T-helper 1 cell treated with Interleukin-12 subunit alpha and Interleukin-12 subunit beta and Interleukin-4 antibody, amounts not matched to agents 30 μg/mL and 1 μg/mL, for 36 hours (primary cell): Measurements from ENCODE around the gene LPCAT3.
"Not testable (repeated sequence)": the region's sequence is repeated elsewhere in the genome, so short reads cannot be mapped to it uniquely, and the experiment has no call there.

Experiments used
- H3K27ac Mint-ChIP-seq: one replicate; pipeline ENCODE4 v1.8.0; 2021; ENCODE audit warnings: mild to moderate bottlenecking, mixed read lengths
- H3K27me3 Mint-ChIP-seq: one replicate; pipeline ENCODE4 v1.8.0; 2021; ENCODE audit warnings: low read depth, mixed read lengths
- H3K36me3 Mint-ChIP-seq: one replicate; pipeline ENCODE4 v1.8.0; 2021; ENCODE audit warnings: low read depth, mixed read lengths
- H3K4me1 Mint-ChIP-seq: one replicate; pipeline ENCODE4 v1.8.0; 2021; ENCODE audit warnings: low read depth, mixed read lengths
- H3K4me3 Mint-ChIP-seq: one replicate; pipeline ENCODE4 v1.8.0; 2021; ENCODE audit warnings: mild to moderate bottlenecking, moderate library complexity, mixed read lengths
- H3K9me3 Mint-ChIP-seq: one replicate; pipeline ENCODE4 v1.8.0; 2021; ENCODE audit warnings: mixed read lengths

LPCAT3 gene

DNA sequence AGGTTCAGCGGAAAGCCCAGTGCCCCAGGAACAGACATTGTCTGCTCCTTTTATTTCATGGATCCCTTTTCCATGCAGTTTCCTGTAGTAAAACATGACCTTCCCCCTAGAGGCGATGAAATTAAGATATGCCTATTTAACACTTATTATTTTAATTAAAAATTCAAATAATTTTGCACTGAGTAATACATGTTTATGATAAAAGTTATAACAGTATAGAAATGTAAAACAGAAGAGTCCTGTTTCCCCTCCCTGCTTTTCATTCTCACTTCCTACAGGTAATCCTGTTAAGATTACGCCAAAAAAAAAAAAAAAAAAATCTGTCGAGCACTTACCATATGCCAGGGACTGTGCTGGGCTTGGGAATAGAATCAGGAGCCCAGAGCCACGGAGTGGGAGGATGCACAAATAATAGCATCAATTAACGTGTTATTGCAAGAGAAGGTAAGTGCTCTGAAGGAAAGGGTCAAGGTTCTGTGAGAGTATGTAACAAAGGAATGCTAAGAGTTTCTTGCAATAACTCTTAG lies 830 bp upstream of the LPCAT3 start:
- peaks cover 3% of the 10 kb centered on the region for H3K27me3 Mint-ChIP-seq
- H3K4me1 Mint-ChIP-seq: peaks cover 22% of the 10 kb centered on the region
- H3K36me3 Mint-ChIP-seq: peaks cover 4% of the 10 kb centered on the region
- peak overlapping the region; percentile 53 for H3K27ac Mint-ChIP-seq
- H3K9me3 Mint-ChIP-seq: no peaks in the 10 kb centered on the region
- peak overlapping the region; percentile 95 for H3K4me3 Mint-ChIP-seq

DNA sequence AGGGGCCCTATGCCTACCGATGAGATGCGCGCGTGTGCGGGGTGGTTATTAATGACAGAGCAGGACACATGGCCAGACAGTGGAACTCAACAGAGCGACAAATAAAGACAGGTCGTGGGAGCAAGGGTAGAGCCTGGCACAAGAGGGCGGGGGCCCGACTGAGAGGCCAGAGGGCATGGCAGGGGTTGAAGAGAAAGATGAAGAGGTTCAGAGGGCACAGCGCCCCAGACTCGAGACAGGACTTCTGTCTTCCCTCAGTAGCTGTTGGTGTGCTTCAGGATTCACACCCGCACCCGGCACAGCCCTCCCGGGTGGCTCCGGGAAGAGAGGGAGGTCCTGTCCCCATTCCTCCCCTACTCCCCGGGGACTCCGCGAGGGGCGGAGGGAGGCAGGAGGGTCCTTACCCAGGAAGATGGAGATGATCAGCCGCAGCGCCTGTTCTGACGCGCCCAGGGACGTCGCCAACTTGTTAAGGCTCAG lies 366 bp downstream of the LPCAT3 start:
- H3K27me3 Mint-ChIP-seq: no peaks in the 10 kb centered on the region
- H3K9me3 Mint-ChIP-seq: no peaks in the 10 kb centered on the region
- H3K4me1 Mint-ChIP-seq: peaks cover 22% of the 10 kb centered on the region
- H3K4me3 Mint-ChIP-seq: peak overlapping the region; percentile 95
- peaks cover 6% of the 10 kb centered on the region for H3K36me3 Mint-ChIP-seq
- peak overlapping the region; percentile 92 for H3K27ac Mint-ChIP-seq

DNA sequence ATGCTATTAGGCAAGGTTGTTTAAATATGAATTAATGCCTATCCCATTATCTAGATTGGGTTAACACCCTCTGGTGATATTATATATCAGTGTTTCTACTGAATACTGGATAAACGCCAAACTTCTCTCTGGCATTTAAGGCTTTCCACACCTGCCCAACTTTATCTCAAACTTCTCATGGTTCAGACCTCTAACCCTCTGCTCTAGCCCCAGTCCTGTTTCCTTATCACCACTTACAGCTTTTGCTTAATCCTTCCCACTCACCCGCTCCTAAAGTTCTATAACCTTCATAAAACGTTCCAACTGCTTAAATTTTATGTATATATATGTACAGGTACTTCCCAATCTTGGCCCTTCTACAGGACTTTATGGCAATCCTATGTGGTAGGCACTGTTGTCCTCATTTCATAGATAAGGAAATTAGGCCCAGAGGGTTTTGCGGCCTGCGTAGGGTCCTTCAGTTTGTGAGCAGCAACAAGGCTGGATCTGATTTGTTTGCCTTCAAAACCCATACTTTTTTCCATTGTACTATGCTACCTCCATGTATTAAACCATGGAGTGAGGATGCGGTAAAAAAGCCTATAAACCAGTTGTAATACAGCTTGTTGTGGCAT lies 1.2 kb downstream of the LPCAT3 start:
- peak overlapping the region; percentile 95 for H3K4me3 Mint-ChIP-seq
- H3K27ac Mint-ChIP-seq: peak overlapping the region; percentile 92
- peaks cover 22% of the 10 kb centered on the region for H3K4me1 Mint-ChIP-seq
- H3K9me3 Mint-ChIP-seq: no peaks in the 10 kb centered on the region
- no peaks in the 10 kb centered on the region for H3K27me3 Mint-ChIP-seq
- H3K36me3 Mint-ChIP-seq: peaks cover 10% of the 10 kb centered on the region

DNA sequence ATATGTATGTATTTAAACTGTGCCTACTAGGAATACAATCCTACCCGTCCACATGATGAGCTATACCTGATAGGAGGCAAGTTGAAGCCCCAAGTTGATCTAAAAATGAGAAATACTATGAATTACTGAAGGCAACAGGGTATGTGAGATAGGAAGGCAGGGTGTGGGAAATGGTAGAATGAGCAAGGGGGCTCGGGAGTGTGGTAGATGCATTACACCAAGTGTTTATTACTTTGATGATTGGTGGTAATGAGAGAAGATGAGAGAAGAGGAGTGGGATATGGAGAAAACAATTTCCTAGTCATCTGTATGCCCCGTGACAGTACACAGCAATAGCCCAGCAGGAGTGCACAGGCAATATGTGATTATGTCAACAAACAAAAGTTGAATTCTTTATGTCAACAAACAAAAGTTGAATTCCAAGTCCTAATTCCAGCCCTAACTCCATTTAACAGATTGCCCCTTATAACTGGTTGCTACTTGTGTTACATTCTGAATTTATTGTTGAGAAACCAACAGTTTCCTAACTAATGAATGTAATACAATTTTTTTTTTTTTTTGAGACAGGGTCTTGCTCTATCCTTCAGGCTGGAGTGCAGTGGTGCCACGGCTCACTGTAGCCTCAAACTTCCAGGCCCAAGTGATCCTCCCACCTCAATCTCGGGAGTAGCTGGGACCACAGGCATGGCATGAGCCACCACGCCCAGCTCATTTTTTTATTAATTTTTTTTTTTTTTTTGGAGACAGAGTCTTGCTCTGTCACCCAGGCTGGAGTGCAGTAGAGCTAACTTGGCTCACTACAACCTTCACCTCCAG lies 2.5 kb downstream of the LPCAT3 start:
- Mint-ChIP-seq H3K4me3 (no peak overlapping the region), H3K27me3 (no peaks in the 10 kb centered on the region), H3K27ac (no peak overlapping the region), H3K4me1 (peaks cover 22% of the 10 kb centered on the region), H3K36me3 (peaks cover 10% of the 10 kb centered on the region), H3K9me3 (no peaks in the 10 kb centered on the region)

DNA sequence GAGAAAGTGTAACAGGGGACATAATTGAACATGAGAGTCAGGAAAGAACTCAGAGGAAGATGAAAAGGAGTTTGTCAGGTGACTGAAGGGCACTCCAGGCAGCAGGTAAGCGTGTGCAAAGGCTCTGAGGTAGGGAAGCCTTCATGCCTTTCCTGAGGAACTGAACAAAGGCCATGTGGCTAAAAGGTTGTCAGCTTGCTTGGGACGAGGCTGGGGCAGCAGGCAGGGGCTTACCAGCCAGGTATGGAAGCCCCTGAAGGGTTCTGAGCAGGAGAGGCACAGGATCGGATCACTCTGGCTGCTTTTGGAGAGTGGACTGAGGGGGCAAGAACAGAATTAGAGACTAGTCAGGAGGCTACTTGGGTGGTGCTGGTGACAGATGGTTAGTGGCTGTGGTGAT lies 5.2 kb downstream of the LPCAT3 start:
- Mint-ChIP-seq H3K27me3 (no peaks in the 10 kb centered on the region), H3K4me1 (peaks cover 26% of the 10 kb centered on the region), H3K36me3 (peaks cover 14% of the 10 kb centered on the region), H3K4me3 (no peak overlapping the region), H3K9me3 (no peaks in the 10 kb centered on the region), H3K27ac (no peak overlapping the region)

DNA sequence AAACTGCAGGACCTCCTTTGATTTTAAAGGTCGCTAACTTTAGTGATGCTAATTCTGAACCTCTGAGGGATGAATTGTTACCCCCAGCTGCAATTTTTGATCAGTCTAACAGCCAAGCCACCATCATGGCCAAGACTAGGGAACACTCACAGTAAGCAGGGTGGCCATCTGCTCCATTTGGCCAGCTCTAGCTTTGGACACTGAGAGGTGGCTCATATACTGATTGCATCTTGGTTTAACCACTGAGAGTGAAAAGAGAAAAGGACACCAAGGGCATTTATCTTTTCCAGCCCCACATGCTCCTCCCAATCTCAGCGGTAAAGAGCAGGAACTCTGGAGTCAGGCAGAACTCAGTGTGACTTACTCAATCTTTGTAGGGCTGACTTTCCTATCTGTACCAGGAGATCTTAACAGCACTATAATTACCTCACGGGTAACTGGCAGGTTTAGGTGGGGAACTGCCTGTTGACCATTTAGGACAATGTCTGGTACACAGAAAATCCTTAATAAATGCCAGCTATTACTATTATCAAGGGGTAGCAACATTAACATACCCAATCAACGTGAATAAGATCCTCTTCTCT lies 6.2 kb downstream of the LPCAT3 start:
- H3K27ac Mint-ChIP-seq: no peak overlapping the region
- H3K36me3 Mint-ChIP-seq: peaks cover 14% of the 10 kb centered on the region
- no peak overlapping the region for H3K4me3 Mint-ChIP-seq
- no peaks in the 10 kb centered on the region for H3K9me3 Mint-ChIP-seq
- H3K4me1 Mint-ChIP-seq: peaks cover 23% of the 10 kb centered on the region
- H3K27me3 Mint-ChIP-seq: no peaks in the 10 kb centered on the region

DNA sequence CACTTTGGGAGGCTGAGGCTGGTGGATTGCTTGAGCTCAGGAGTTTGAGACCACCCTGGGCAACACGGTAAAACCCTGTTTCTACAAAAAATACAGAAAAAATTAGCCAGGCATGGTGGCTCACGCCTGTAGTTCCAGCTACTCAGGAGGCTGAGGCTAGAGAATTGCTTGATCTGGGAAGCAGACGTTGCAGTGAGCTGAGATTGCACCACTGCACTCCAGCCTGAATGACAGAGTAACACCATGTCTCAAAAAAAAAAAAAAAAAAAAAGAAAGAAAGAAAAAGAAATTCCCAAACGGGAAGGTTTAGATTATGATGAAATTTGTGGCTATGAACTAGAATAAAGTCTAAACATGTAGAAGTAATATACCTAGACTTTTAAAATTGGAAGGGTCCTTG lies 6.9 kb downstream of the LPCAT3 start:
- H3K9me3 Mint-ChIP-seq, H3K4me3 Mint-ChIP-seq, H3K27ac Mint-ChIP-seq, H3K27me3 Mint-ChIP-seq: not testable (repeated sequence)
- Mint-ChIP-seq H3K4me1 (peaks cover 17% of the 10 kb centered on the region), H3K36me3 (peaks cover 19% of the 10 kb centered on the region)

DNA sequence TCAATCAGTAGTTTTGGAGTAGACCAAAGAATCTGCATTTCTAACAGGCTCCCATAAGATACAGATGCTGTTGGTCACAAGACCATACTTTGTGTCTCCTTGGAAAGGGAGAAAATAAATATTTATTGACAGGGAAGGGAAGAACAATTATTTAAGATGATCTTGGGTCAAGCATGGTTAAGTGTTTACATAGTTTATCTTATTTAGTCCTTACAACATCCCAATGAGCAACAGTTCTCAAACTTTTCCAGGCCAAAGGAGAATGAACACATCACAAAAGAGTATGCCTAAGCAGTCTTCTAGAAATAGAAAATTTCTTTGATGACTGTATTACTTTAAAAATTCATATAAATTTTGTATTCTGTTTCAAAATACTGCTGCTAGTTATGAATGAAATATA lies 8.8 kb downstream of the LPCAT3 start:
- peaks cover 27% of the 10 kb centered on the region for H3K36me3 Mint-ChIP-seq
- no peaks in the 10 kb centered on the region for H3K27me3 Mint-ChIP-seq
- H3K4me3 Mint-ChIP-seq: no peak overlapping the region
- H3K4me1 Mint-ChIP-seq: peaks cover 13% of the 10 kb centered on the region
- no peaks in the 10 kb centered on the region for H3K9me3 Mint-ChIP-seq
- H3K27ac Mint-ChIP-seq: no peak overlapping the region

DNA sequence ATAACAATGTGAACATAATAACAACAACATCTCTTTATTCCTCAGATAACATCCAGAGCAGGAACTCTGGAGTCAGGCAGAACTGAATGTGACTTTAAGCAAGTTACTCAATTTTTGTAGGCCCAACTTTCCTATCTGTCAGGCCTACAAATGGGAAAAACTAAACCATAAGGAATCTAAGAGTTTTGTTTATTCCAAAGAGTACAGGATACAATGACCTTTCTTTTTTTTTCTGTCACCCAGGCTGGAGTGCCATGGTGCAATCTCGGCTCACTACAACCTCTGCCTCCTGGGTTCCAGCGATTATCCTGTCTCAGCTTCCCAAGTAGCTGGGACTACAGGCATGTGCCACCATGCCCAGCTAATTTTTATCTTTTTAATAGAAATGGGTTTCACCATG lies 9.4 kb downstream of the LPCAT3 start:
- Mint-ChIP-seq H3K4me1 (peaks cover 13% of the 10 kb centered on the region), H3K4me3 (no peak overlapping the region), H3K27me3 (no peaks in the 10 kb centered on the region), H3K27ac (no peak overlapping the region), H3K9me3 (no peaks in the 10 kb centered on the region), H3K36me3 (peaks cover 23% of the 10 kb centered on the region)

DNA sequence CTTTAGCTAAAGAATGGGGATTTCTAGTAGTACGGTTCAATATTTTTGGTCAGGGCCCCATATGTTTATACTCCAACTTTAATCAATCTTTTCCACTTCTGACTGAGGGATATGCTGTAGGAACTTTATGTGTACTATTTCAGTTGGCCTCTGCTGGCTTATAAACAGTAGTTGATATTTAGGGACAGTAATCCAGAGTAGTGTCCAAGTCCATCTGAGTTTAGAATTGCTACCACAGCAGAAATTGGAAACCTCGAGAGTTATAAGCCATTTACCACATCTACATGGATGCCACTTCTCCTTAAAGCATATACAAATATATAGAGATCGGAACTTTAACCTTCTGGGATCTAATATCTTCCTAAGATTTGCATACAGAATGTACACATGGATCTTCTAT lies 11.6 kb downstream of the LPCAT3 start:
- Mint-ChIP-seq H3K27me3 (no peaks in the 10 kb centered on the region), H3K9me3 (no peaks in the 10 kb centered on the region), H3K4me1 (peaks cover 15% of the 10 kb centered on the region), H3K4me3 (no peak overlapping the region), H3K36me3 (peaks cover 19% of the 10 kb centered on the region), H3K27ac (no peak overlapping the region)

DNA sequence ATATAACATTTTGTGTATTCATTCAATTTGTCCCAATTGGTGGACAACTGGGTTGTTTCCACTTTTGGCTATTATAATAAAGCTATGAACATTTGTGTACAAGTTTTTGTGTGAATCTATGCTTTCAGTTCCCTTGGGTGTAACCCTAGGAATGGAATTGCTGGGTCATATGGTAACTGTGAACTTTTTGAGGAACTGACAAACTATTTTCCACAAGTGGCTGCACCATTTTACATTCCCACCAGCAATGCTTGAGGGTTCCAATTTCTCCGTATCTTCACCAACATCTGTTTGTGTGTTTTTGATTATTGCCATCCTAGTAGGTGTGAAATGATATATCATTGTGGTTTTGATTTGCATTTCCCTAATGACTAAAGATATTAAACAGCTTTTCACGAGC lies 13.0 kb downstream of the LPCAT3 start:
- Mint-ChIP-seq H3K36me3 (peaks cover 18% of the 10 kb centered on the region), H3K9me3 (no peaks in the 10 kb centered on the region), H3K27ac (no peak overlapping the region), H3K4me1 (peaks cover 17% of the 10 kb centered on the region), H3K4me3 (no peak overlapping the region), H3K27me3 (no peaks in the 10 kb centered on the region)

DNA sequence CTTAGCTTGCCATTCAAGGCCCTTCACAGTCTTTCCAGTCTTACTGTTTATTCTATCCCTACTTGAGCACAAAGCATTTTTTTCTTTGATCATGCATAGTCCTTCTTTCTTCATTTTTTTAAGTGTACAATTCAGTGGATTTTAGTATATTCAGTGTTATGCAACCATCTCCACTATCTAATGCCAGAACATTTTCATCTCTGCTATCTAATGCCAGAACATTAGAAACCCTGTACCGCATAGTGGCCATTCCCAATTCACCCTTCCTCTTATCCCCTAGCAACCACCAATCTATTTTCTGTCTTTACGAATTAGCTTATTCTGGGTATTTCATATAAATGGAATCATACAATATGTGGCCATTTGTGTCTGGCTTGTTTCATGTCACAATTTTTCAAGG lies 13.4 kb downstream of the LPCAT3 start:
- Mint-ChIP-seq H3K4me3 (no peak overlapping the region), H3K27ac (no peak overlapping the region), H3K4me1 (peaks cover 14% of the 10 kb centered on the region), H3K9me3 (no peaks in the 10 kb centered on the region), H3K27me3 (no peaks in the 10 kb centered on the region), H3K36me3 (peaks cover 15% of the 10 kb centered on the region)

DNA sequence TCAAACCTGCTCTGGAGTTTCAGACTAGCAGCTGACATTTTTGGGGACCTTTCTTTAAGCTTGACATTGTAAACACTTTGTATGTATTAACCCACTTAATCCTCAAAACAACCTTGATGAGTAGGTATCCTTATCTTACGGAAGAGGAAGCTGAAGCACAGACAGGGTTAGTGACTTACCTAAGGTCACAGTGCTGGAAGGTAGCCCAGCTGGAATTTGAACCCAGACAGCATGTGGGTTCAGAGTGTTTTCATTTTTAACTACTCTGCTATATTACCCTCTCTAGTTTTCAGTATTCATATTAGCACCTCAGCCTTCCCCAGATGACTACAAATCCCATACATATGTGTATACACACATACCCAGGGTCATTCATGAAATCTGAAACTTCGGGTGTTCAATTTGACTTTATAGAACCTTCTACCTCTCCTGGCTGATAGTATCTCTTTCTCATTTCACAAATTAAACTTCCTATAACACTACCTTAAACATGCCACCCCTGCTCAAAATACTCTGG lies 13.9 kb downstream of the LPCAT3 start:
- no peak overlapping the region for H3K4me3 Mint-ChIP-seq
- no peaks in the 10 kb centered on the region for H3K27me3 Mint-ChIP-seq
- H3K4me1 Mint-ChIP-seq: peaks cover 14% of the 10 kb centered on the region
- H3K27ac Mint-ChIP-seq: no peak overlapping the region
- peaks cover 15% of the 10 kb centered on the region for H3K36me3 Mint-ChIP-seq
- no peaks in the 10 kb centered on the region for H3K9me3 Mint-ChIP-seq

DNA sequence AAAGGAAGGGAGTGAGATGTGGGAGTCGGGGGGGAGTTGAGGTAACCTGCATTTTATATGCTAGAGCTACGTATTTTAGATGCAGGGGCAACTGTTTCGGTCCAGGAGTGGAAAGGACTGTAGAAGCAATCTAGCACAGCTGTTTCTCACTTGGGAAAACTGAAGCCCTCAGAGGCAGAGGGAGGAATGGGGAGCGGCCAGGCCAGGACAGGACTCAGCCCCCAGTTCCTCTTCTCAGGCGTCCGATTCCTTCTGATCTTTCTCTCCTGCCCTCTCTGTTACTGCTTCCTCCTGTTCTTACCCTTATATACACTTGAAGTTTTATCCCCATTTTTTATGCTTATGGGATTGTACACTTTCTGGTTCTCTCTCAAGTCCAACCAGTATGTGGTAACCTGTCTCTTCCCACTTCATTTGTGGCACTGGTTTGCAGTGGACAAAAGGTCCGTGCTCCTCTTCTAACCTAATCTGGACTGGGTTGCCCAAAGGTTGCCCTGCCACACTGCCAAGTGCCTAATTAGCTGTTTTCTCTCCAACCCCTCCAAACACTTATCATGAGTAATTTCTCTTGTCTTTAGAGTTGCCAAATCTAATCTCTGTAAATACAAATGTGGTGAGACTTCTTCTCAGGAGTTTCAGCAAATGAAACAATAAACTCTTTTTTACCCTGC lies 16.2 kb downstream of the LPCAT3 start:
- no peaks in the 10 kb centered on the region for H3K27me3 Mint-ChIP-seq
- H3K4me3 Mint-ChIP-seq: no peak overlapping the region
- H3K4me1 Mint-ChIP-seq: peaks cover 7% of the 10 kb centered on the region
- H3K36me3 Mint-ChIP-seq: peaks cover 20% of the 10 kb centered on the region
- no peaks in the 10 kb centered on the region for H3K9me3 Mint-ChIP-seq
- no peak overlapping the region for H3K27ac Mint-ChIP-seq
